Mucosa of descending colon (tissue), 3 donors: ENCODE results near the gene GAS2. TPM values are rescaled to one million over a fixed set of nuclear protein-coding genes. Genes with fewer than 3 reads are reported as not detected.

Source experiments
- total RNA-seq, 3 donors: library from RNA; stranded (reverse); fragmentation: NEBNext Ultra II Directional in 2 of 3; extraction: Animal tissue kit (Norgen Biotek cat#: 25700) in 2 of 3; gene quantifications; one replicate each; pipeline versions ENCODE4 v1.2.1 to v1.2.4, GENCODE V29; 2021 to 2023
- donor health status: DM: no; HTN: no; CAD: no; lungs with moderate emphysema.
- donor health status: DM: no; HTN: no; CAD: no.
- donor health status: DM: no; HTN: yes; CAD: no.

GAS2 gene
- total RNA-seq, 3 donors from 2014 or later: 2.0 to 2.8 (median 2.5) TPM

Other genes with a start within 250 kb of the GAS2 start
- 10 to 100 TPM in 2 of 3 donors, 1 to 10 TPM in 1; 9.5 to 14.7 (median 12.9) TPM for gene FANCF, start 40.8 kb upstream of the GAS2 start, total RNA-seq
- 10 to 100 TPM; 20.2 to 23.0 (median 22.0) TPM for gene SVIP, start 163.2 kb downstream of the GAS2 start, total RNA-seq
- gene CCDC179, start 193.9 kb downstream of the GAS2 start, total RNA-seq: not detected